ENCODE measurements around the gene PSAPL1. TPM values are rescaled to one million over a fixed set of nuclear protein-coding genes. Genes with fewer than 3 reads are reported as not detected.
"Not testable (repeated sequence)": the region's sequence is repeated elsewhere in the genome, so short reads cannot be mapped to it uniquely, and the experiment has no call there.

The PSAPL1 gene
- total RNA-seq, 5 donors from 2014 or later (not counting 1 experiment from before 2014, with no cell fraction given) = not detected

- Mint-ChIP-seq H3K4me3 (no peak overlapping the region), H3K36me3 (no peaks in the 10 kb centered on the region), H3K9me3 (no peaks in the 10 kb centered on the region), H3K4me1 (no peaks in the 10 kb centered on the region), H3K27me3 (peaks cover 0 to 20% of the 10 kb centered on the region in 2 donors), H3K27ac (no peak overlapping the region)
- WGBS (ENCODE audit: insufficient coverage) = 75% methylated on average over 10 of the region's 16 CpGs
- H3K4me1 ChIP-seq (ENCODE audit: control insufficient read depth in 1 of 2, extremely low read depth in 1 of 2, insufficient read depth in 2 of 2, low read length in 2 of 2) = no peaks in the 10 kb centered on the region
- POLR2A ChIA-PET = no interaction called here
- no peaks in the 10 kb centered on the region for H3K9me3 ChIP-seq
- H3K27ac ChIP-seq (ENCODE audit: low read length) = no peak overlapping the region
- CTCF ChIA-PET = no interaction called here
- no peaks in the 10 kb centered on the region for H3K36me3 ChIP-seq (ENCODE audit: control insufficient read depth in 2 of 2, extremely low read depth in 1 of 2, insufficient read depth in 1 of 2, low read length in 1 of 2)
- peaks cover 0 to 29% of the 10 kb centered on the region in 2 experiments for H3K27me3 ChIP-seq (replicated peaks in 1 of 2; ENCODE audit: control insufficient read depth in 2 of 2, extremely low read depth in 1 of 2, insufficient read depth in 2 of 2, low read length in 1 of 2)
- no peak overlapping the region for H3K4me3 ChIP-seq (ENCODE audit: control insufficient read depth in 1 of 2, extremely low read depth in 1 of 2, low read length in 1 of 2)
- ATAC-seq (replicated peaks in 1 of 4) (no peak), DNase-seq (no peak)
Measured at GRCh38 chr4:7457201-7458065, 22.7 kb upstream of the PSAPL1 start.

DNA sequence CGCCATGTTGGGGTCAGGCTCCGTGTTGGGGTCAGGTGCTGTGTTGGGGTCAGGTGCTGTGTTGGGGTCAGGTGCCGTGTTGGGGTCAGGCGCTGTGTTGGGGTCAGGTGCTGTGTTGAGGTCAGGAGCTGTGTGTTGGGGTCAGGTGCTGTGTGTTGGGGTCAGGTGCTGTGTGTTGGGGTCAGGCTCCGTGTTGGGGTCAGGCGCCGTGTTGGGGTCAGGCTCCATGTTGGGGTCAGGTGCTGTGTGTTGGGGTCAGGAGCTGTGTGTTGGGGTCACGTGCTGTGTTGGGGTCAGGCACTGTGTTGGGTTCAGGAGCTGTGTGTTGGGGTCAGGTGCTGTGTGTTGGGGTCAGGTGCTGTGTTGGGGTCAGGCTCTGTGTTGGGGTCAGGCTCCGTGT is 18.1 kb upstream of the PSAPL1 start:
- WGBS (ENCODE audit: insufficient coverage) = 74% methylated on average over 7 of the region's 9 CpGs
- H3K27ac Mint-ChIP-seq; H3K9me3 Mint-ChIP-seq; POLR2A ChIA-PET; DNase-seq; ATAC-seq (replicated peaks in 1 of 4); H3K4me3 ChIP-seq (ENCODE audit: control insufficient read depth in 1 of 2, extremely low read depth in 1 of 2, low read length in 1 of 2); H3K4me1 Mint-ChIP-seq; H3K4me1 ChIP-seq (ENCODE audit: control insufficient read depth in 1 of 2, extremely low read depth in 1 of 2, insufficient read depth in 2 of 2, low read length in 2 of 2); H3K27me3 Mint-ChIP-seq; H3K4me3 Mint-ChIP-seq; H3K36me3 Mint-ChIP-seq; H3K9me3 ChIP-seq; H3K27ac ChIP-seq (ENCODE audit: low read length); CTCF ChIA-PET; H3K36me3 ChIP-seq (ENCODE audit: control insufficient read depth in 2 of 2, extremely low read depth in 1 of 2, insufficient read depth in 1 of 2, low read length in 1 of 2): not testable (repeated sequence)
- H3K27me3 ChIP-seq (replicated peaks in 1 of 2; ENCODE audit: control insufficient read depth in 2 of 2, extremely low read depth in 1 of 2, insufficient read depth in 2 of 2, low read length in 1 of 2) = peaks cover 0 to 11% of the 10 kb centered on the region in 2 experiments

DNA sequence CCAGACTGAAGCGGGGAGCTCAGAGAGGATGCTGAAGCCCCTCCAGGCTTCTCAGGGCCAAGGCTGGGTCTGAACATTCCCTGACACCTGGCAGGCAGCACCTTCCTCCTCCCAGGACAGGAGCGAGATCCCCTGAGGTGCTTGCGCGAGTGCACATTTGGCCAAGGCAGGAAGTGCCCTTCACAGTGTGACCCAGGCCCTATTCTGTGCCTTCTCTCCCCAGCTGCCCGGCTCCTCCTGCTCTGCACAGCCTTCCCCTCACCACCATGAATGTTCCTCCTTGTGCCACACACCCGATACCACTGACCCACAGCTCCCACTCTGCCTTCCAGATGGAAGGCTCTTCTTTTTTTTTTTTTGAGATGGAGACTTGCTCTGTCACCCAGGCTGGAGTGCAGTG is 17.1 kb upstream of the PSAPL1 start:
- Histone ChIP-seq H3K4me1 (ENCODE audit: control insufficient read depth in 1 of 2, extremely low read depth in 1 of 2, insufficient read depth in 2 of 2, low read length in 2 of 2) (no peaks in the 10 kb centered on the region), H3K27ac (ENCODE audit: low read length) (no peak overlapping the region), H3K36me3 (ENCODE audit: control insufficient read depth in 2 of 2, extremely low read depth in 1 of 2, insufficient read depth in 1 of 2, low read length in 1 of 2) (no peaks in the 10 kb centered on the region), H3K4me3 (ENCODE audit: control insufficient read depth in 1 of 2, extremely low read depth in 1 of 2, low read length in 1 of 2) (no peak overlapping the region), H3K27me3 (replicated peaks in 1 of 2; ENCODE audit: control insufficient read depth in 2 of 2, extremely low read depth in 1 of 2, insufficient read depth in 2 of 2, low read length in 1 of 2) (peaks cover 0 to 9% of the 10 kb centered on the region in 2 experiments), H3K9me3 (no peaks in the 10 kb centered on the region)
- H3K27ac Mint-ChIP-seq = no peak overlapping the region
- no peaks in the 10 kb centered on the region for H3K9me3 Mint-ChIP-seq
- H3K4me1 Mint-ChIP-seq = no peaks in the 10 kb centered on the region
- H3K27me3 Mint-ChIP-seq = no peaks in the 10 kb centered on the region
- no peak overlapping the region for H3K4me3 Mint-ChIP-seq
- ChIA-PET CTCF (no interaction called here), POLR2A (no interaction called here)
- ATAC-seq (replicated peaks in 1 of 4) (no peak), DNase-seq (no peak)
- H3K36me3 Mint-ChIP-seq = no peaks in the 10 kb centered on the region
- WGBS (ENCODE audit: insufficient coverage) = 65% methylated on average over 5 of the region's 6 CpGs

DNA sequence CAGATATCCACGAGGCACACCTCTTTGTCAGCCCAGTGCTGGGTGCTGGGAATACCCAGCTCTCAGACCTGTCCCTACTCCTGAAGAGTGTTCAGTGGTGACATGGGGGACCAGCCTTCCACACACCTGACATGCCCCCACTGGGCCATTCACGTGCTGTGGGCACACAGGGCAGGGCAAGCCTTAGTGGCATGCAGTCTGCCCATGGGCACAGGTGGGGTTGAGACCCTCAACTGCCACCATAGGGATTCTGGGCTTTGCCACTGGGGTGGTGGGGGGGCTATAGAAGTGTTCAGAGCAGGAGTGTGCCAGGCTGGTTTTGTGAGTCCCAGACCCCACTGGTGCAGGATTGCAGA is 16.7 kb upstream of the PSAPL1 start:
- no peak overlapping the region for H3K27ac ChIP-seq (ENCODE audit: low read length)
- H3K4me1 ChIP-seq (ENCODE audit: control insufficient read depth in 1 of 2, extremely low read depth in 1 of 2, insufficient read depth in 2 of 2, low read length in 2 of 2) = no peaks in the 10 kb centered on the region
- Mint-ChIP-seq H3K27me3 (no peaks in the 10 kb centered on the region), H3K9me3 (no peaks in the 10 kb centered on the region), H3K36me3 (no peaks in the 10 kb centered on the region), H3K4me1 (no peaks in the 10 kb centered on the region), H3K4me3 (no peak overlapping the region), H3K27ac (no peak overlapping the region)
- POLR2A ChIA-PET = no interaction called here
- WGBS (ENCODE audit: insufficient coverage) = 86% methylated on average over 1 of the region's 2 CpGs
- no peaks in the 10 kb centered on the region for H3K9me3 ChIP-seq
- H3K4me3 ChIP-seq (ENCODE audit: control insufficient read depth in 1 of 2, extremely low read depth in 1 of 2, low read length in 1 of 2) = no peak overlapping the region
- ATAC-seq (replicated peaks in 1 of 4) (no peak), DNase-seq (no peak)
- H3K36me3 ChIP-seq (ENCODE audit: control insufficient read depth in 2 of 2, extremely low read depth in 1 of 2, insufficient read depth in 1 of 2, low read length in 1 of 2) = no peaks in the 10 kb centered on the region
- CTCF ChIA-PET = no interaction called here
- H3K27me3 ChIP-seq (replicated peaks in 1 of 2; ENCODE audit: control insufficient read depth in 2 of 2, extremely low read depth in 1 of 2, insufficient read depth in 2 of 2, low read length in 1 of 2) = peaks cover 0 to 8% of the 10 kb centered on the region in 2 experiments

GRCh38 chr4:7450775-7451433 is 16.2 kb upstream of the PSAPL1 start:
- Histone ChIP-seq H3K9me3 (no peaks in the 10 kb centered on the region), H3K4me1 (ENCODE audit: control insufficient read depth in 1 of 2, extremely low read depth in 1 of 2, insufficient read depth in 2 of 2, low read length in 2 of 2) (no peaks in the 10 kb centered on the region), H3K27ac (ENCODE audit: low read length) (no peak overlapping the region), H3K4me3 (ENCODE audit: control insufficient read depth in 1 of 2, extremely low read depth in 1 of 2, low read length in 1 of 2) (no peak overlapping the region), H3K27me3 (replicated peaks in 1 of 2; ENCODE audit: control insufficient read depth in 2 of 2, extremely low read depth in 1 of 2, insufficient read depth in 2 of 2, low read length in 1 of 2) (peaks cover 0 to 9% of the 10 kb centered on the region in 2 experiments), H3K36me3 (ENCODE audit: control insufficient read depth in 2 of 2, extremely low read depth in 1 of 2, insufficient read depth in 1 of 2, low read length in 1 of 2) (no peaks in the 10 kb centered on the region)
- POLR2A ChIA-PET = no interaction called here
- Mint-ChIP-seq H3K27ac (no peak overlapping the region), H3K27me3 (no peaks in the 10 kb centered on the region), H3K36me3 (no peaks in the 10 kb centered on the region), H3K4me3 (no peak overlapping the region), H3K4me1 (no peaks in the 10 kb centered on the region), H3K9me3 (no peaks in the 10 kb centered on the region)
- 73% methylated on average over 3 of the region's 5 CpGs for WGBS (ENCODE audit: insufficient coverage)
- DNase-seq (no peak), ATAC-seq (replicated peaks in 1 of 4) (no peak)
- CTCF ChIA-PET = no interaction called here

DNA sequence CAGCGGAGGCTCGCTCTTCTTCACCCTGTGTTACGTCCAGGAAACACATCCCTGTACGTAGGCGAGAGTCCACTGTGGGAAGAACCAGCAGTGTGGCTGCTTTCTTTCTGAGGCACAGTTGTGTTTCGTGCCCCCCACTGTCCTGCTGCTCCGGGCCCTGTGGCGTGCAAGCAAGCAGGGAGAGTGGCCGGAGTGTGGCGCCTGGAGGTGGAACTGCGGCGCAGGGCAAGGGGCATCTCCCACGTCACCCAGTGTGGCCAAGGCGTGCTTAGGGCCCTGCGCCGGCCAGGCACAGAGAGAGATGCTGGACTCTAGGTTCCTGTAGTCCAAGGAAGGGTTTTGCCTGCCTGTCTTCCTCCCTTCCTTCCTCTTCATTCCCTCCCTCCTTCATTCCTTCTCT is 13.3 kb upstream of the PSAPL1 start:
- H3K27ac ChIP-seq (ENCODE audit: low read length) = no peak overlapping the region
- ChIA-PET CTCF (no interaction called here), POLR2A (no interaction called here)
- Mint-ChIP-seq H3K27me3 (peaks cover 11 to 20% of the 10 kb centered on the region in 2 donors), H3K4me3 (no peak overlapping the region), H3K9me3 (no peaks in the 10 kb centered on the region), H3K27ac (no peak overlapping the region), H3K36me3 (no peaks in the 10 kb centered on the region), H3K4me1 (no peaks in the 10 kb centered on the region)
- no peaks in the 10 kb centered on the region for H3K9me3 ChIP-seq
- no peak for DNase-seq
- peaks cover 0 to 29% of the 10 kb centered on the region in 2 experiments for H3K27me3 ChIP-seq (replicated peaks in 1 of 2; ENCODE audit: control insufficient read depth in 2 of 2, extremely low read depth in 1 of 2, insufficient read depth in 2 of 2, low read length in 1 of 2)
- H3K36me3 ChIP-seq (ENCODE audit: control insufficient read depth in 2 of 2, extremely low read depth in 1 of 2, insufficient read depth in 1 of 2, low read length in 1 of 2) = no peaks in the 10 kb centered on the region
- ATAC-seq (replicated peaks in 1 of 4) = no peak
- H3K4me1 ChIP-seq (ENCODE audit: control insufficient read depth in 1 of 2, extremely low read depth in 1 of 2, insufficient read depth in 2 of 2, low read length in 2 of 2) = no peaks in the 10 kb centered on the region
- H3K4me3 ChIP-seq (ENCODE audit: control insufficient read depth in 1 of 2, extremely low read depth in 1 of 2, low read length in 1 of 2) = no peak overlapping the region
- WGBS (ENCODE audit: insufficient coverage) = 74% methylated on average over 16 of the region's 16 CpGs
